HG02642 (cell line): Measurements from ENCODE around the gene MAGEB6.
"Not testable (repeated sequence)": the region's sequence is repeated elsewhere in the genome, so short reads cannot be mapped to it uniquely, and the experiment has no call there.

Experiments used
- ATAC-seq: cut with Tn5 transposase; IDR thresholded peaks from one replicate; pipeline ENCODE4 v1.9.1; 2021; ENCODE audit warnings: mild to moderate bottlenecking; ENCODE audit not compliant: unreplicated experiment, poor library complexity

MAGEB6 gene, protein sequence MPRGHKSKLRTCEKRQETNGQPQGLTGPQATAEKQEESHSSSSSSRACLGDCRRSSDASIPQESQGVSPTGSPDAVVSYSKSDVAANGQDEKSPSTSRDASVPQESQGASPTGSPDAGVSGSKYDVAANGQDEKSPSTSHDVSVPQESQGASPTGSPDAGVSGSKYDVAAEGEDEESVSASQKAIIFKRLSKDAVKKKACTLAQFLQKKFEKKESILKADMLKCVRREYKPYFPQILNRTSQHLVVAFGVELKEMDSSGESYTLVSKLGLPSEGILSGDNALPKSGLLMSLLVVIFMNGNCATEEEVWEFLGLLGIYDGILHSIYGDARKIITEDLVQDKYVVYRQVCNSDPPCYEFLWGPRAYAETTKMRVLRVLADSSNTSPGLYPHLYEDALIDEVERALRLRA

DNA sequence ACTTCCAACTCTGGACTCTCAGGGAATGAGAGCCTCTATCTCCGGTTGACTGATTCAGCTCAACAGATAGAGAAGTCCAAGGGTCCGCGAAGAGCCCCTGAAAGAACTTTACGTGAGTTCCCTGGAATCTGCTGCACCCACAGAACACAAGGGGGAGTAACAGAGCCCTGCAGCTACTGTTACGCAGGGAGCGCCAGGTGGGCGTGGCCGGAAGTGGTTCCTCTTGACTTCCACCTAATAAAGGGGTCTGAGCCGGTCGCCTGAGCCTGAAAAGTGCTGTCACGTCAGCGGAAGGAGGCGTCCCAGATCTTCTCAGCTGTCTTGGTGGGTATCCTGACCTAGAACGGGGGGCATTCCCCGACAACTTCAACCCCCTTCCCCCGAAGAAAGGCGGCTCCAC is at the start of gene MAGEB6:
Gene MAGEB6 (plus strand): TSS at position 237 of the 400 bp plus-strand sequence. CDS start 1,407 bp downstream, outside the sequence.
- ATAC-seq = no peak

DNA sequence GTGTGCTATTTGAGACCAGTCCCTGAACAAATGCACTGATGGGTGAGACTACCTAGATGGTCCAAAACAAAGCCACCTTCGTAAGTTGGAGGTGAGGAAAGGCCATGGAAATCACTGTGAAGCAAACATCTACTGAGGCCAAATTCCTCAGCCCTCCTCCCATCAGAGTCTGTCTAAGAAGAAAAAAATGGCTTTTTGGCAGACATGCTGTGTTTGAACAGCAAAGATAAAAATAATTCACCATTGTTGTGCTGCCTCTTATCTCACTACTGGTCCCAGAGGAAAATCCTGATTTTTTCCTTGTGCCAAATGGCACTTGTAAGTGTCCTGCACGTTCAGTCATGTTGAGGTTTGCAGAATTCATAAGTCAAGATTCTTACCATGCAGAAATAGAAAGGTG is 46.2 kb upstream of the MAGEB6 start:
- ATAC-seq = no peak

- ATAC-seq = no peak
Observed at GRCh38 chrX:26160301-26160700, 31.9 kb upstream of the MAGEB6 start, which contains the start of gene MAGEB6B. Gene MAGEB6B (plus strand): TSS chrX:26160601. CDS start chrX:26160601, 0 bp downstream.

- no peak for ATAC-seq
Observed at GRCh38 chrX:26203561-26203960, 11.3 kb downstream of the MAGEB6 start.

DNA sequence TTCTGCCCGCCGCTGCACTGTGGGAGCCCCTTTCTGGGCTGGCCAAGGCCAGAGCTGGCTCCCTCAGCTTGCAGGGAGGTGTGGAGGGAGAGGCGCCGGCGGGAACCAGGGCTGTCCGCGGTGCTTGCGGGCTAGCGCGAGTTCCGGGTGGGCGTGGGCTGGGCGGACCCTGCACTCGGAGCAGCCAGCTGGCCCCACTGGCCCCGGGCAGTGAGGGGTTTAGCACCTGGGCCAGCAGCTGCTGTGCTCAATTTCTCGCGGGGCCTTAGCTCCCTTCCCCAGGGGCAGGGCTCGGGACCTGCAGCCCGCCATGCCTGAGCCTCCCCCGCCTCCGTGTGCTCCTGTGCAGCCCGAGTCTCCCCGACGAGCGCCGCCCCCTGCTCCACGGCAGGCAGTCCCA is 12.5 kb downstream of the MAGEB6 start:
- not testable (repeated sequence) for ATAC-seq

- no peak for ATAC-seq
Observed at GRCh38 chrX:26208012-26208411, 15.8 kb downstream of the MAGEB6 start.

DNA sequence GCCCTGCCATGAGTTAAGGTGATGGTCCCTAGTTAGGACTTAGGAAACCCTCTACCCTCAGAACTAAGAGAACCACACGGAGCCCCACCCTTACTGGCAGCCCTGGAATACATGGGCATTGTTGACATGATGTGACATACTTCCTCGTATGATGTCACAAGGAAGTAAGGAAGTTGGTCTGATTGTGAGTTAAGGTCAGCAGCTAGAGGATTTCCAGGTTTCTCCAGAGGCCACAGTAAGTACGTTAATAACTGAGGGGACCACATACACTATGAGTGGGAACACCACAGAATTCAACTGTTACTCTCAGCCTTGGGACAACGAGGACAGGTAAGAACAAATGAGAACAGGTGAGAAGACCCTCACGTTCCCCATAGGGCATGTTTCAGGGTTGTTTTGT is 23.6 kb downstream of the MAGEB6 start, which contains the start of gene MAGEB5:
Gene MAGEB5 (plus strand): TSS at position 301 of the 400 bp plus-strand sequence. CDS start 1,133 bp downstream, outside the sequence.
- no peak for ATAC-seq

- ATAC-seq = no peak
Observed at GRCh38 chrX:26219351-26219750, 27.1 kb downstream of the MAGEB6 start.

DNA sequence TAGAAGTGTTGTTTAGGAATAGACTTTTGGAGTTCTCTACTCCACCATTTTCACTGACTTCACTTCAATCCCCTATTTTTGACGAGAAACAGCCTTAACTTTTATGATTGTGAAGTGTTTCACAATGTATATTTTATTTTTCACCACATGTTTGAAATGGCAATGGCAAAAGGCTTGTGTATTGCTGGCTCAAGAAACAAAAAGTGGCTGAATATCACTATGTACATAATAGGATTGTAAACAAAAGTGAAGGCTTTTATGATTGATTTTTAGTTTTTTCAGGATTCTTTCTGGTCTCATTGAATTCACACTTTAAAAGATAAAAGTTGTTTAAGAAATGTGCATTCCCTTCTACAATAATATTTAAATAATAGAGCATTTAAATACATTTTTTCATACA is 41.9 kb downstream of the MAGEB6 start:
- ATAC-seq = no peak
